ENCODE measurements around the gene CDHR4.

- TF ChIP-seq CTCF (conservative IDR thresholded peaks at IDR 0.05; ENCODE audit: low read depth, low read length) (no peak), EZH2 (IDR thresholded peaks at IDR 0.05; ENCODE audit: low read length, unreplicated experiment) (no peak)
Observed at GRCh38 chr3:49841806-49842205, 42.1 kb upstream of the CDHR4 start.
